MM.1S (cell line): ENCODE results near the gene DTNB.

Experiments used
- CTCF ChIP-seq: fragments of 300-600 bp; sonication (generic); IDR thresholded peaks from 2 replicates; pipeline ENCODE4 v1.5.1; 2016; ENCODE audit warnings: antibody characterized with exemption, low read length, mixed read lengths
- EZH2 ChIP-seq: fragments of 300-600 bp; sonication (generic); optimal IDR thresholded peaks from 2 replicates; pipeline ENCODE3; 2017; ENCODE audit warnings: low read depth, mild to moderate bottlenecking, antibody characterized with exemption, low read length, mixed read lengths
- EZH2phosphoT487 ChIP-seq: fragments of 300-600 bp; sonication (generic); IDR thresholded peaks from 2 replicates; pipeline ENCODE4 v1.6.1; 2018; ENCODE audit warnings: antibody characterized with exemption, low read length

GRCh38 chr2:25418944-25419677 lies 254.3 kb downstream of the DTNB start:
- TF ChIP-seq CTCF: no peak
- TF ChIP-seq EZH2: no peak
- TF ChIP-seq EZH2phosphoT487: no peak
